ENCODE results near the gene IGFBP3. TPM values are rescaled to one million over a fixed set of nuclear protein-coding genes. Genes with fewer than 3 reads are reported as not detected.

The IGFBP3 gene
- total RNA-seq, 1 experiment from 2014 or later, result 2.9 TPM

- TF ChIP-seq ZNF281 (CRISPR knock-in tag; IDR thresholded peaks at IDR 0.05), result no peak
Observed at GRCh38 chr7:45881280-45881758, 39.8 kb downstream of the IGFBP3 start (continued).

- Mint-ChIP-seq H3K27me3 (ENCODE audit: low read depth) (peaks cover 17% of the 10 kb centered on the region), H3K4me3 (no peak overlapping the region), H3K9me3 (peaks cover 40% of the 10 kb centered on the region), H3K4me1 (peaks cover 14% of the 10 kb centered on the region), H3K27ac (no peak overlapping the region), H3K36me3 (peaks cover 25% of the 10 kb centered on the region)
- ChIA-PET POLR2A (no interaction called here), CTCF (no interaction called here)
- no peak for ATAC-seq
- no peak for DNase-seq (ENCODE audit: low spot score)
- TF ChIP-seq USF2 (CRISPR knock-in tag; IDR thresholded peaks at IDR 0.05) (no peak), ZNF532 (CRISPR knock-in tag; IDR thresholded peaks at IDR 0.05; ENCODE audit: borderline replicate concordance) (no peak), ZNF396 (CRISPR knock-in tag; IDR thresholded peaks at IDR 0.05; ENCODE audit: borderline replicate concordance) (no peak), HMGA2 (CRISPR knock-in tag; IDR thresholded peaks at IDR 0.05) (no peak), NFYB (CRISPR knock-in tag; conservative IDR thresholded peaks at IDR 0.05; ENCODE audit: low read depth) (no peak), ZBTB21 (CRISPR knock-in tag; IDR thresholded peaks at IDR 0.05; ENCODE audit: borderline replicate concordance) (no peak), FOXJ3 (CRISPR knock-in tag; IDR thresholded peaks at IDR 0.05; ENCODE audit: borderline replicate concordance) (no peak), ZNF219 (CRISPR knock-in tag; IDR thresholded peaks at IDR 0.05; ENCODE audit: borderline replicate concordance) (no peak), ZNF138 (CRISPR knock-in tag; conservative IDR thresholded peaks at IDR 0.05) (no peak), GTF2I (CRISPR knock-in tag; conservative IDR thresholded peaks at IDR 0.05) (no peak), ATF6 (CRISPR knock-in tag; IDR thresholded peaks at IDR 0.05) (no peak), EMX1 (CRISPR knock-in tag; IDR thresholded peaks at IDR 0.05) (no peak), IRF2 (CRISPR knock-in tag; IDR thresholded peaks at IDR 0.05; ENCODE audit: borderline replicate concordance, low read depth) (no peak)
Observed at GRCh38 chr7:45880433-45880860, 40.6 kb downstream of the IGFBP3 start.
